CD1c-positive myeloid dendritic cell (primary cell): Measurements from ENCODE around the gene SPIN2A.
"Not testable (repeated sequence)": the region's sequence is repeated elsewhere in the genome, so short reads cannot be mapped to it uniquely, and the experiment has no call there.

Experiments
- DNase-seq: peaks from one replicate; pipeline ENCODE4 v3.0.0-alpha.2; 2016; ENCODE audit errors: extremely low spot score

The SPIN2A gene

GRCh38 chrX:57137073-57137472, at the start of gene SPIN2A:
Gene SPIN2A, minus strand, starts transcription at chrX:57137397. Its CDS starts 800 bp downstream, at chrX:57136597.
- DNase-seq = not testable (repeated sequence)

GRCh38 chrX:57178605-57179004, 41.4 kb upstream of the SPIN2A start:
- no peak for DNase-seq

- no peak for DNase-seq
Observed at GRCh38 chrX:57177070-57177469, 39.9 kb upstream of the SPIN2A start.

GRCh38 chrX:57172544-57172943, 35.3 kb upstream of the SPIN2A start:
- DNase-seq = no peak

- no peak for DNase-seq
Observed at GRCh38 chrX:57156397-57157049, 19.3 kb upstream of the SPIN2A start.

GRCh38 chrX:57155171-57155570, 18.0 kb upstream of the SPIN2A start:
- DNase-seq = no peak

- not testable (repeated sequence) for DNase-seq
Observed at GRCh38 chrX:57152222-57152621, 15.0 kb upstream of the SPIN2A start.

- no peak for DNase-seq
Observed at GRCh38 chrX:57138674-57139073, 1.5 kb upstream of the SPIN2A start.

GRCh38 chrX:57137501-57137900, 304 bp upstream of the SPIN2A start:
- no peak for DNase-seq

GRCh38 chrX:57136589-57136988, 608 bp downstream of the SPIN2A start:
- DNase-seq = not testable (repeated sequence)

- DNase-seq = no peak
Observed at GRCh38 chrX:57135287-57135686, 1.9 kb downstream of the SPIN2A start.

- DNase-seq = no peak
Observed at GRCh38 chrX:57134702-57135101, 2.5 kb downstream of the SPIN2A start.

GRCh38 chrX:57133706-57134105, 3.5 kb downstream of the SPIN2A start:
- DNase-seq = no peak

- not testable (repeated sequence) for DNase-seq
Observed at GRCh38 chrX:57133284-57133683, 3.9 kb downstream of the SPIN2A start.

GRCh38 chrX:57132046-57132445, 5.2 kb downstream of the SPIN2A start:
- no peak for DNase-seq

GRCh38 chrX:57121816-57122215, 15.4 kb downstream of the SPIN2A start:
- peak; percentile 2 for DNase-seq

- peak; percentile 78 for DNase-seq
Observed at GRCh38 chrX:57121162-57121755, 15.9 kb downstream of the SPIN2A start, which contains the start of gene SPIN2B. Gene SPIN2B, minus strand, starts transcription at chrX:57121548.

GRCh38 chrX:57120619-57121161, 16.5 kb downstream of the SPIN2A start:
- DNase-seq = not testable (repeated sequence)

GRCh38 chrX:57119416-57119815, 17.8 kb downstream of the SPIN2A start:
- DNase-seq = no peak

GRCh38 chrX:57117566-57117965, 19.6 kb downstream of the SPIN2A start:
- not testable (repeated sequence) for DNase-seq

GRCh38 chrX:57104921-57105398, 32.2 kb downstream of the SPIN2A start:
- no peak for DNase-seq

- no peak for DNase-seq
Observed at GRCh38 chrX:57104406-57104805, 32.8 kb downstream of the SPIN2A start.

GRCh38 chrX:57103489-57103888, 33.7 kb downstream of the SPIN2A start:
- no peak for DNase-seq
